SK-N-MC (cell line): ENCODE data around the gene FOXF1.

Source experiments
- EZH2 ChIP-seq: fragments of 200-600 bp; sonication (generic); IDR thresholded peaks from one replicate; pipeline ENCODE4 v1.6.1; 2017; ENCODE audit warnings: antibody characterized with exemption
- FOXP2 ChIP-seq: optimal IDR thresholded peaks from 2 replicates; pipeline ENCODE3; 2011; ENCODE audit warnings: mild to moderate bottlenecking, moderate library complexity; ENCODE audit not compliant: insufficient read depth; ENCODE audit errors: extremely low read length, control extremely low read depth
- POLR2AphosphoS5 ChIP-seq: IDR thresholded peaks from 2 replicates; pipeline ENCODE4 v1.6.1; 2012; ENCODE audit warnings: mild to moderate bottlenecking, low read depth, low read length, borderline replicate concordance

DNA sequence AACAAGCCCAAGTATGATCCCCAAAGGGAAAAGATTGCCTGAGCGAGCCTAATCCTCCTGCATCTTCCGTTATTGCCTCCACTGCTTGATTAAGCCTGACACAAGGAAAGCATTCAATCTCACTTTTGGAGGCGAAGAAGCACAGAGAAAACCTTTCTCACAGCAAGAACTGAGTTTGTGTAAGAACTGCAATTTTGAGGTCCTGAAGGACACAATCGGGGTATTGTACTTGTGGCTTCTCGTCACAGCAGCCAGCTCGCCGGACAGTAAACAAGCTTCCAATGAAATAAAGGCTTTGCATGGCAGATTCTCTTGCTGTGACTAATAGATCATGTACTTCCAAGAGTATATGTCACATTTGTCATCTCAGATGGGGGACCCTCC, 18.7 kb upstream of the FOXF1 start:
- TF ChIP-seq EZH2 = no peak
- TF ChIP-seq POLR2AphosphoS5 = no peak
- no peak for TF ChIP-seq FOXP2
